GM19099 (cell line): ENCODE measurements around the gene PLA2G12B.

Experiments
- POLR2A ChIP-seq: IDR thresholded peaks from 3 replicates; pipeline ENCODE4 v1.6.1; 2011; ENCODE audit warnings: low read depth; ENCODE audit not compliant: insufficient read length; ENCODE audit errors: extremely low read depth

PLA2G12B gene

DNA sequence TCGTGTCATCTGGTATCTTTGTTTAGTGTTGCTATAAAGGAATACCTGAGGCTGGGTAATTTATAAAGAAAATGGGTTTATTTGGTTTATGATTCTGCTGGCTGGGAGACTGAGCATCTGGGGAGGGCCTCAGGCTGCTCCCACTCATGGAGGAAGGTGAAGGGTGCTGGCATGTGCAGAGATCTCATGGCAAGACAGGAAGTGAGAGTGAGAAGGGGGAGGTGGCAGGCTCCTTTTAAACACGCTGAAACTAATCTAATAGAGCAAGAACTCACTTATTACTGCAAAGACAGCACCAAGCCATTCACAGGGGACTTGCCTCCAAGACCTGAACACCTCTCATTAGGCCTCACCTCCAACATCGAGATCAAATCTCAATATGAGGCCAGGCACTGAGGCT lies 49.8 kb downstream of the PLA2G12B start:
- no peak for TF ChIP-seq POLR2A

DNA sequence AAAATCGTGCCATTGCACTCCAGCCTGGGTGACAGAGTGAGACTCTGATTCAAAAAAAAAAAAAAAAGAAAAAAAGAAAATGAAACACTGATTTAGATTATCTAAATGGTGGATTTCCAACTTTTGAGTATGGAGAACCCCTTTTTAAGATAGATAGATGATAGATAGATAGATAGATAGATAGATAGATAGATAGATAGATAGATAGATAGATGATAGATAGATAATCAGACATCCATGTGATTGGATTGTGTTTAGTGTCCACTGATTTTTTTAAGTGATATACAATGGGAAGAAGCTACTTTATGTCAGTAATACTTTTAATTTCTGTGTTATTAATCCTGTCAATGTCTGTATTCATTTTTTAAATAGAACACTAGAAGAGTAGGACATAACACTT lies 55.1 kb downstream of the PLA2G12B start:
- no peak for TF ChIP-seq POLR2A

DNA sequence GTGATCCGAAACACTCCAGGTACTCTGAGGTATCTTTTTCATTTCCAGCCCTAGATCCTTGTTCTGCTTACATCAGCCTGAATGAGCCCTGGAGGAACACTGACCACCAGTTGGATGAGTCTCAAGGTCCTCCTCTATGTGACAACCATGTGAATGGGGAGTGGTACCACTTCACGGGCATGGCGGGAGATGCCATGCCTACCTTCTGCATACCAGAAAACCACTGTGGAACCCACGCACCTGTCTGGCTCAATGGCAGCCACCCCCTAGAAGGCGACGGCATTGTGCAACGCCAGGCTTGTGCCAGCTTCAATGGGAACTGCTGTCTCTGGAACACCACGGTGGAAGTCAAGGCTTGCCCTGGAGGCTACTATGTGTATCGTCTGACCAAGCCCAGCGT lies 56.0 kb downstream of the PLA2G12B start:
- no peak for TF ChIP-seq POLR2A

DNA sequence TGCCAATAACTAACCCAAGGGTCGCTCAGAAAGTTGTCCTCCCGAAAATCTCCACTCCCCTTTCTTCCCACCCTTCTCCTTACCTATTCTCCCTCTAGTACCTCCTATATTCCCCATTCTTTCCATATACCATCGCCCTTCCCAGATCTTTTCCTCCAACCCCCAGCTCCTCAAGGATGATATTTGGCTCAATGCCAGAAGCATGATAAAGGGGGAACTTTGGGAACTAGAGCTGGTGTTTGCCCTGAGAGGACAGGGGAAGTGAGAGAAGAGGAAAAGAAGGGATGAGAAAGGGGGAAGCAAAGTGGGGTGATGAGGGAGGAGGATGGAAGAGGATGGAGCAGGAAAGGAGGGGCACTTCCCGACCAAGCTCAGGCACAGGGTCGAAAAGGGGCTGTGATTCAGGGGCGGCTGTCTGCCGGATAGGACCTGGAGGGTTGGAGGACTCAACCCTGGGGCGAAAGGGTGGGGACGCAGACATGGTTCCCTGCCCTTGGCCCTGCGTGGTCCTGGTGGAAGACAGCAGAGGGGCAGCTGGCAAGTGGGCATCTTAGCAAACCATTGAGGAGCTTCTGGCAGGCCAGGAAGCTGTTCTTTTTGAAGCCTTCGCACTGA lies 59.3 kb downstream of the PLA2G12B start:
- TF ChIP-seq POLR2A = no peak

DNA sequence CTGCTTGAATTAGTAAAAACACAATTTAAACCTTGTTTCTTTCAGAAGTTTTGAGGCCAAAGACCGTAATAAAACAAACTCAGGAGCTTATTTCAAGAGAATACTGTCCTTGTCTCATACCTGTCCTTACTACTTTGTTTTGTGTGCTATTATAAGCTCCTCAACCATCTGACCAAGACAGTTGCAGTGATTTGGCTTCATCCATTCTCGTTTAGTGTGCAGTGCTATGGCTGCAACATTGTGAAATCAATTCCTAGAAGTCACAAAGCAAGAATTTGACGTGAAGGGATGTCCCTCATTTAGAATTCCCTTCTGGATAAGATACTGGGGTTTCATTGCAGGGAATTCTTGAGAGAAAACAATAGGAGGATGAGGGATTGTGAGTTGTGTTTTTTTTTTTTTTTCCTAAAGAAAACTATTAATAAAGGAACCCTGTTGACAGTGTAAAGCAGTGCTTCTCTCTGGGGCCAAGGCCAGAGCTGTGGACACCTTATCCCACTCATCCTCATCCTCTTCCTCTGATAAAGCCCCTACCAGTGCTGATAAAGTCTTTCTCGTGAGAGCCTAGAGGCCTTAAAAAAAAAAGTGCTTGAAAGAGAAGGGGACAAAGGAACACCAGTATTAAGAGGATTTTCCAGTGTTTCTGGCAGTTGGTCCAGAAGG lies 61.3 kb downstream of the PLA2G12B start, which contains the start of gene OIT3:
Gene OIT3 (plus strand): TSS at position 604 of the 663 bp plus-strand sequence. CDS start 60 bp downstream, outside the sequence.
- TF ChIP-seq POLR2A = no peak

DNA sequence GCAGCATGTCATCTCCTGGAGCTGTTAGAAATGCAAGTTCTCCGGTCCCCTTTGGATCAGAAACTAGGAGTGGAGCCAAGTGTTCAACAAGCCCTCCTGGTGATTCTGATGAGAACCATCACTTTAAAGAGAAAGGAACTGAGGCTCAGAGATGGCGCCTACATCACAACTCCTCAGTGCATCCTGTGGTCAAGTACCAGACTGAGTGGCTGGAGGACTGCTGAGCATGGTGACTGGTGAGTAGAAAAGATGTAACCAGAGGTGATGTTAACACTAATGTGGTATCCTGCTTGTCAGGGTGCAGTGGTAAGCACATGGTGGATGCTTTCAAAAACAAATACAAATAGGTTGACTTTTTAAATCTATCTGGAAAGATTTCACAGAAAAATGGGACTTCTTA lies 64.5 kb downstream of the PLA2G12B start:
- TF ChIP-seq POLR2A = no peak

DNA sequence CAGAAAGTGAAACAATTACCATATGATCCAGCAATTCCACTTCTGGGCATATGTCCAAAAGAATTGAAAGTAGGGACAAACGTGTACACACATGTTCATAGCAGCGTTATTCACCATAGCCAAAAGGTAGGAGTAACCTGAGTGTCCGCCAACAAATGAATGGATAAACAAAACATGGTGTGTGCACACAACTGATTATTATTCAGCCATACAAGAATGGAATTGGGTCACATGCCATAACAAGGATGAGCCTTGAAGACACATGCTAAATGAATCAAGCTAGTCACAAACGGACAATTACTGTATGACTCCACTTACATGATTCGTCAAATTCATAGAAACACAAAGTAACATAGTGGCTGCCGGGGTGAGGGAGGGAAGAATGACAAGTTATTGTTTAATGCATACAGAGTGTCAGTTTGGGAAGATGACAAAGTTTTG lies 65.2 kb downstream of the PLA2G12B start:
- no peak for TF ChIP-seq POLR2A

DNA sequence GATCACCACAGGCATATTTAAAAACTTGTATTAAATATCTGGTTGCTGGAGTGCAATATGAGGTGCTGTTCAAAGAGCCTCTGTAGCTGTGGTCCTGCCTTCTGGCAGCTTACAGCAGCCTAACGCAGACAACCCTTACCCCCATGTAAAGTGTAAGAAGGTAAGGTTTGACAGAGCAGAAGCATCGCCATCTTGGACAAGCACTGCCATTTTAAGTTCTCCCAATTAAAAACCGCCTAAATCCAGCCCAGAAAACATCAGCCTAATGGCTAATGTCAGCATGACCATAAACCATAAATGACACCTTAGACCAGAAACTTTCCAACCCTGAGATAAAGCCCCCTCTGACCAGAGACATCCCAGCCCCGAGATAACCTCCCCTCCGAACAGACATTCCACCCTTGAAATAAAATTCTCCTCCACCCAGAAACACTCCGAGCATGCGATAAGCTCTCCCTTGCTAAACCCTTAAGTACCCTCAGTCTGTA lies 66.4 kb downstream of the PLA2G12B start:
- no peak for TF ChIP-seq POLR2A

DNA sequence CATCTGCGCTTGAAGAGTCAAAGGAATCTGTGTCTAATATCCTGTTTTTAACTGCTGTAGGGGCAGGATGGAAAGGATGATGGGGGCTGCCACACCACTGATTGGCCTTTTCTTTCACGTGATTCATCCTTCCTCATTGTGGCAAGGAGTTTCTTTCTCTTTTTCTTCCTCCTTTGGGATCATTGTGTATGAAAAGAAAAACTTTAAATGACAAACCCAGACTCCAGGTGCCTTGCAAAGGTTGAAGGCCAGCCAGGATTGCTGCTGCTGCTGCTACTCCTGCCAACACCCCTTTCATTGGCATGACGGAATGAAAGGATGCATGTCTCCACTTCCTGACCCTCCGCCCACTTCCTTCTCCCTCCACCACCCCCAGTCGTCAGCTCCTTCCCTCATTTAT lies 67.6 kb downstream of the PLA2G12B start:
- no peak for TF ChIP-seq POLR2A

DNA sequence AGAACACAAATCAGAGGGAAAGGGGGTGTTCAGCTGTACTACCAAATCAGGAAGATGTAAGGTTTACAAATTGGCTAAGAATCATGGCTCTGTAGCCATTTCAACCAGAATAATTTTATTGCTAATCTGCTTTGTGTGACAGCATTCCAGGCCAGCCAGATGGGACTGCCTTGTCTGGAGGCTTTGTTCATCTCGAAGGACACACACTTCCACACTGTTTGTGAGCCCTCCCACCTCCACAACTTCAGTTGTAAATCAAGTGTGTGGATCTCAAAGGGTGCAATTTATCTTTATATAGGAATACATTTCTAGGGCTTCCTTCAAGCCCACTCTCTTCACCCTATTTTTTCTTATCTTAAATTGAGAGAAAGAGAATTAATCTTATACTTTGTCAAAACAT lies 68.0 kb downstream of the PLA2G12B start:
- TF ChIP-seq POLR2A = no peak

DNA sequence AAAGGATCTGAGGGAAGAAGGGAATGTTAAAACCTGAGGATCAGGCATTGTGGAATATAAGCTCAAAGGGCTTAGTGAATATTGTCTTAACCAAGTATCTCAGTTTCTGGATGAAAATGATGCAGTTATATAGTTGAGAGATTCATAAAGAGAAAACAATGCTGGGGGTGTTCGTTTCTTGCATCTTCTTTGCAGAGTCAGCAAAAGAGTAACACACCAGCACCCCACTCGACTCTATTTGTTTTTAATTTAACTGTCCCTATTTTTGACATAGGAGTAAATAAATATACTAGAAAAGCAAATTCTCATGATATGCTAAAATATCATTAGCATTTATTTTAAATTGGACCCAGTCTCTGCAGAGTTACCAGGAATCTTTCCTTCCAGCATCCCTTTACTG lies 68.7 kb downstream of the PLA2G12B start:
- no peak for TF ChIP-seq POLR2A
